Fibroblast of skin of right quadriceps (primary cell): Measurements from ENCODE around the gene PALB2.
A peak's percentile ranks its signal among the peaks of the same experiment; 100 is the strongest.
"Not testable (repeated sequence)": the region's sequence is repeated elsewhere in the genome, so short reads cannot be mapped to it uniquely, and the experiment has no call there.

Source experiments
- DNase-seq: peaks from one replicate; pipeline ENCODE4 v3.0.0-alpha.2; 2013

Gene PALB2

GRCh38 chr16:23642246-23642774 is 1.2 kb upstream of the PALB2 start:
- DNase-seq: no peak

DNA sequence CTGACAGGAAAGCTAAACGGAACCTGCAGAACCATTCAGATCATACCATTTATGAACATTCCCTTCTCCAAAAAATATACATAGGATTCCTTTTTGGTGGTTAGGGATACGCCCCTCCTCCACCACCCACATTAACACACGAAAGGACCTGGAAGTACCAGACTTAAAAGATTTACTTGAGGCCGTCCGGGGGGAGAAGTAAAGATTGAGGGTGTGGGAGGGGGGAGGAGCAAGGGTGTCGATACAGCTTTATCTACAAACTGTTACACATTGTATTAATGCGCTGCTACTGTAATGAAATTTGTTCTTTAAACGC is 537 bp downstream of the PALB2 start:
- peak; percentile 3 for DNase-seq

GRCh38 chr16:23635958-23636357 is 5.2 kb downstream of the PALB2 start:
- DNase-seq: no peak

DNA sequence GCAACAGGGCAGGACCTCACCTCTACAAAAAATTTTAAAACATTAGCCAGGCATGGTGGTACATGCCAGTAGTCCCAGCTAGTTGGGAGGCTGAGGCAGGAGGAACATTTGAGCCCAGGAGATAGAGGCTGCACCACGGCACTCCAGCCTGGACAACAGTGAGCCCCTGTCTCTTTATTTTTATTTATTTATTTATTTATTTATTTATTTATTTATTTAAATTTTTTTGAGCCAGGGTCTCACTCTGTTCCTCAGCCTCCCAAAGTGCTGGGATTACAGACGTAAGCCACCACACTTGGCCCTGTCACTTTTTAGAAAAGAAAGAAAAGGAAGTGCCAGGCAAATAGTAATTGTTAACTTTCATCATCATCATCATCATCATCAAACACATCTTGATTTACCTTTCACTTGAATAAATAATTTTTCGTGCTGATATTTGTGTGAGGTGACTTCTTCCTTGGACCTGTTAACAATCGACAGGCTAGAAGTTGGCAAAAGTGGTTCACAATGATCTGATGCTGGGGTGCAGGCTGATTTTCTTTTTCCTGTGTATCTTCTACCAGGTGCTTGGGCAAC is 6.6 kb downstream of the PALB2 start:
- no peak for DNase-seq

- DNase-seq: not testable (repeated sequence)
Measured at GRCh38 chr16:23631874-23632273, 9.2 kb downstream of the PALB2 start.

- DNase-seq: no peak
Measured at GRCh38 chr16:23629516-23629915, 11.6 kb downstream of the PALB2 start.

DNA sequence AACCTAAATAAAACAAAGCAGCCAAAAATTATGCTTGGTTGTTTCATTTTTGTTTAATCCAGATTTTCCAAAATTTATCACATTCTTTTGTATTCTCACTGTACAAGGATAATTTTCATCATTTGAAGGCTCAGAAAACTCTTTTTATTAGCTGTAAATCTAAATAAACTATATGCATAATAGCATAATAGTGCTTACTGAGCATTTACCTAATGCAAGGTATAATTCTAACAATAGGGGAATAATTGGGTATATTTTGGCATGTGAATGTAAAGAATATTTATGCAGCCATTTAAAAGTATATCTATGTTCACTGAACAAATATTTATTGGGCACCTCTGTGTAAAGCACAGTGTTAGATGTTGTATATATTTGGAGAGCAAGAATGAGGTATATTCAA is 17.0 kb downstream of the PALB2 start:
- no peak for DNase-seq

DNA sequence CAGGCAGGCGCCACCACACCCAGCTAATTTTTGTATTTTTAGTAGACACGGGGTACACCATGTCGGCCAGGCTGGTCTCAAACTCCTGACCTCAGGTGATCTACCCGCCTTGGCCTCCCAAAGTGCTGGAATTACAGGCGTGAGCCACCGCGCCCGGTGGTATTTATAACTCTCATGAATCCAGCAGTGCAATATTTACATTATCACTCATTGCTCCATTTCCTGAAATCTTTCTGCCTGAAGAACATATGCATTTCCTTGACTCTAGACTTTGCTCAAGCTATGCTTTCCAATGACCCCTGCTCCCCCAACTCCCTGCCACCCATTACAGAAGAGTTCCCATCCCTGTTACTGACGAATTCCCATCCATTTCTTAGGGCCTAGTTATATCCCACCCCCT is 25.3 kb downstream of the PALB2 start:
- DNase-seq: no peak

DNA sequence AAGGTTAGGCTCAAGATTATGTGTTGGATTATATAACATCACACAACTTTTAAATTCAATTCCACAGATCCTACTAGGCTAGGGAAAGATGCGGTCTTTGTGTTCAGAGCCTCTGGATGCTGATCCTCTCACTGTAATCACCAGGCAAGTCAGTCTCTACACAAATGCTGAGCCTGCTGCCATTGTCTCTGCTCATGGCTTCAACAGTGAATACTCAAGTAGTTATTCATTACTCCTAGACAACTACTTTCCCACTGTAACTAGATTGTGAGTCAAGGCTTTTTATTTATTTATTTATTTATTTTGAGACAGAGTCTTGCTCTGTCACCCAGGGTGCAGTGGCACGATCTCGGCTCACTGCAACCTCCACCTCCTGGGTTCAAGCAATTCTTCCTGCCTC is 29.2 kb downstream of the PALB2 start:
- no peak for DNase-seq

DNA sequence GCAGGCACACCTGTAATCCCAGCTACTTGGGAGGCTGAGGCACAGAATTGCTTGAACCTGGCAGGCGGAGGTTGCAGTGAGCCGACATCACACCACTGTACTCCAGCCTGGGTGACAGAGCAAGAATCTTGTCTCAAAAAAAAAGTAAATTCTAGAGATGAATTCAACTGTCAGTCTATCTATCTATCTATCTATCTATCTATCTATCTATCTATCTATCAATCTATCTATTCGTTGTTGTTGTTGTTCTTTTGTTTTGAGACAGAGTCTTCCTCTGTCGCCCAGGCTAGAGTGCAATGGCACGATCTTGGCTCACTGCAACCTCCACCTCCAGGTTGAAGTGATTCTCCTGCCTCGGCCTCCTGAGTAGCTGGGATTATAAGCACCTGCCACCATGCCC is 30.2 kb downstream of the PALB2 start:
- not testable (repeated sequence) for DNase-seq

DNA sequence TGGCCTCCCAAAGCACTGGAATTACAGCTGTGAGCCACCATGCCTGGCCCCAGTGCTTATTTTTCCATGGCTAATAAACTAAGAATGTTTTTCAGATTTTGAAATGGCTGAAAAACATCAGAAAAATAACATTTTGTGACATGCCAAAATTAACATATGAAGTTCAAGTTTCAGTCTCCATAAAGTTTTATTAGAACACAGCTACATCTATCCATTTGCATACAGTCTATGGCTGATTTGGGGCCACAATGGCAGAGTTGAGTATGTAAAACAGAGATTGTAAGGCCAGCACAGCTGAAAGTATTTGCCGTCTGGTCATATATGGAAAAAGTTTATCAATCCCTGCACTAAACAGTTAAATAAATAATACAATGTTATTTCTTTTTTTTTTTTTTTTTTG is 31.2 kb downstream of the PALB2 start:
- no peak for DNase-seq

DNA sequence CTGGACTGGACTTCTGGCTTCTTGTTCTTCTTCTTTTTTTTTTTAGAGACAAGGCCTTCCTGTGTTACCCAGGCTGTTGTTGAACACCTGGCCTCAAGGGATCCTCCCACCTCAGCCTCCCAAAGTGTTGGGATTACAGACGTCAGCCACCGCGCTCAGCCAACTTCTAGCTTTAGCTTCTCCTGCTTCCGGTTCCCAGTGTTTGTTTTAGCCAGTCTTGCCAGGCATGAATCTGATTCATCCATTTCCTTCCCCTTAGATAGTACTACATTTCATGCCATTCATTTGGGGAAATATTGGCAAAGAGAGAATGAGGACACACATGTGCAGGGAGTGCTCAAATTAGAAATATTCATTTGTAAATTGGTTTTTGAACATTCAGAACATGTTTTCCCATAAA is 32.9 kb downstream of the PALB2 start:
- DNase-seq: peak; percentile 7

DNA sequence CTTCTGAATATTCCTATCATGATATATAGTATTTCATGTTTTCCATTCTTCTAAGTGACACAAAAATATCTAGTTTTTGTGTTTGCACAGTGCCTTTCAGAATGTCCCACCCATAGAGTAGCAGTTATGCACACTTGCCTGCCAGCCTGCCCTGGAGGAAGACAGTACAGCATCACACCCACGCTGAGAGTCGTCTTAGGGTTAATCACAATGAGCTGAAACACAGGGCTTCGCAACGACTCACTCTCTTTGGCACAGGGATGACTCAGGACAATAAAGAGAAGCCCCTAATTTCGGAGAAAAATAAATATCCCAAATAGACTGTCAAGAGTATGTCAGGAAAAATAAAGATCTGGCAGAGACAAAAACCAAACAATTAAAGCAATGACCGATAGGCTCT is 33.4 kb downstream of the PALB2 start:
- peak; percentile 28 for DNase-seq

- DNase-seq: no peak
Measured at GRCh38 chr16:23597003-23597756, 43.9 kb downstream of the PALB2 start.

DNA sequence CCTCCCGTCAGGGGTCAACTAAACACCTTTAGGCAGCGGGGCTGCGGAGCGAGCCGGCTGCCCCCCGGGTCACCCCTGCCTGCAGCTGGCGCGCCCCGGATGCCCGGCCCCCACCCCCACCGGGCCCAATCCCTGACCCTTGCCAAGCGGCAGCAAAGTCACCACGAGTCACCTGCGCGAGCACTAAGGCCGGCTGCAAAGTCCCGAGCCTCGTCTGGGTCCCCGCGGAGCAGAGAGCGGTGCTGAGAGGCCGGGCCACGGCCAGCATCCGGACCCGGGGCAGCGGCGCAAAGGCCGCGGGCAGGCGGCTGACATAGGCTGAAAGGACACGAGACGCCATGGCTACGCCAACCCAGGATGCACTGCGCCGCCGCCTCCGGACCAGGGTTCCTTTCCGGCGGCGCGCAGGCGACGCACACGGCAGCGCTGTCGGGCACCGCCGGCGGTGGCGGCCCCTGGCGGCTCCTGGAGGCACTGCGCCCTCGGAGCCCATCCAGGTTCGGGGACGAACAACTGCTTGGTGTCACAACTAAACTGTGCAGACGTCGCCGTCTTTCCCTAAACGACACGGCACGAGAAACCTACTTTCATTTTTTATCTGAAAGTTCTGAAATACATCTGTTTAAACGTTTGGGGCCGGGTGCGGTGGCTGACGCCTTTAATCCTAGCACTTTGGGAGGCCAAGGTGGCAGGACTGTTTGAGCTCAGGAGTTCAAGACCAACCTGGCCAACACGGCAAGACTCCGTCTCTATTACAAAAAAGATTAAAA is 45.0 kb downstream of the PALB2 start, which contains the start of gene NDUFAB1:
TSS of gene NDUFAB1 (minus strand) at position 366 of the 770 bp plus-strand sequence. CDS start at position 340, 26 bp downstream.
- peak; percentile 85 for DNase-seq

GRCh38 chr16:23595246-23595950 is 45.7 kb downstream of the PALB2 start:
- no peak for DNase-seq

GRCh38 chr16:23594186-23594585 is 46.9 kb downstream of the PALB2 start:
- no peak for DNase-seq

GRCh38 chr16:23590181-23590580 is 50.9 kb downstream of the PALB2 start:
- DNase-seq: no peak

DNA sequence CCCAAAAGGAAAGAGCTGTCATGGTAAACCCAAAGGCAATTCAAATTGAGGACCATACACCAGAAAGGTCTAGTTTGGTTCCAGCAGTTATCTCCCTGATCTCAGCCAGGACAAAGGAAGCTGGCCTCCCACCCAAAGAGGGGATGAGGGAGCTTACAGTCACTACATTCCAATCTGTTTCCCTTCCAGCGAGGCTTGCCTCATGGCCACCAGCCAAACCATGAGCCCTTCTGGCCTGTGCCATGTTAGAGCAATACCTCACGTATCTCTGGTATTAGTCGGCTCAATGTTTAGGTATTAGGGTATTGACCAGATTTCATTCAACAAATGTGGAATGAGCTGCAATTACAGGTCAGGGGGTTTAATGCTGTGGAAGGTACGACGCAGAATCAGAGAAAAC is 53.4 kb downstream of the PALB2 start:
- peak; percentile 78 for DNase-seq

- no peak for DNase-seq
Measured at GRCh38 chr16:23584186-23585076, 56.7 kb downstream of the PALB2 start.

DNA sequence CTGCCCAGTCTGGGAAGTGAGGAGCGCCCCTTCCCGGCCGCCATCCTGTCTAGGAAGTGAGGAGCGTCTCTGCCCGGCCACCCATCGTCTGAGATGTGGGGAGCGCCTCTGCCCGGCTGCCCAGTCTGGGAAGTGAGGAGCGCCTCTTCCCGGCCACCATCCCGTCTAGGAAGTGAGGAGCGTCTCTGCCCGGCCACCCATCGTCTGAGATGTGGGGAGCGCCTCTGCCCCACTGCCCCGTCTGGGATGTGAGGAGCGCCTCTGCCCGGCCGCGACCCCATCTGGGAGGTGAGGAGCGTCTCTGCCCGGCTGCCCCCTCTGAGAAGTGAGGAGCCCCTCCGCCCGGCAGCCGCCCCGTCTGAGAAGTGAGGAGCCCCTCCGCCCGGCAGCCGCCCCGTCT is 57.8 kb downstream of the PALB2 start:
- not testable (repeated sequence) for DNase-seq

- DNase-seq: no peak
Measured at GRCh38 chr16:23581764-23582163, 59.3 kb downstream of the PALB2 start.
